Activated B cell treated with CpG ODN at 0.5 μM for 24 hours (primary cell): ENCODE data around the gene ABCG1. TPM values are rescaled to one million over a fixed set of nuclear protein-coding genes. Genes with fewer than 3 reads are reported as not detected.

Experiments used
- ATAC-seq: fragments of 200-7000 bp; cut with Tn5 transposase; one replicate; pipeline ENCODE4 v1.10.0; 2021; ENCODE audit warnings: low read depth, mild to moderate bottlenecking, moderate library complexity
- CTCF ChIA-PET: fragments of 350-600 bp; sonication (Branson Sonifier 250); formaldehyde crosslinking; loops from one replicate; lab custom pipeline; 2021; ENCODE audit warnings: antibody characterized with exemption; lab: Charles Lee
- POLR2A ChIA-PET: fragments of 350-600 bp; sonication (Branson Sonifier 250); formaldehyde crosslinking; loops from one replicate; lab custom pipeline; 2021; ENCODE audit warnings: antibody characterized with exemption; lab: Charles Lee
- DNase-seq: peaks from one replicate; pipeline ENCODE4 v3.0.0; 2022
- H3K27ac Mint-ChIP-seq: one replicate; pipeline ENCODE4 v1.8.0; 2020; ENCODE audit warnings: mixed read lengths
- H3K27me3 Mint-ChIP-seq: one replicate; pipeline ENCODE4 v1.8.0; 2021; ENCODE audit warnings: mixed read lengths
- H3K36me3 Mint-ChIP-seq: one replicate; pipeline ENCODE4 v1.8.0; 2021; ENCODE audit warnings: low read depth, mixed read lengths
- H3K4me1 Mint-ChIP-seq: one replicate; pipeline ENCODE4 v1.8.0; 2021; ENCODE audit warnings: mixed read lengths
- H3K4me3 Mint-ChIP-seq: one replicate; pipeline ENCODE4 v1.8.0; 2020; ENCODE audit warnings: mild to moderate bottlenecking, mixed read lengths
- H3K9me3 Mint-ChIP-seq: one replicate; pipeline ENCODE4 v1.8.0; 2020; ENCODE audit warnings: mixed read lengths
- CTCF ChIP-seq: fragments of 200-600 bp; IDR thresholded peaks from one replicate; pipeline ENCODE4 v1.8.0; 2022; ENCODE audit warnings: antibody characterized with exemption, mild to moderate bottlenecking
- intact Hi-C: fragments of 100-400 bp; cut with micrococcal nuclease; formaldehyde crosslinking; loops from one replicate; pipeline ENCODE4 v1.15.1; 2024
- total RNA-seq: library from RNA; stranded (reverse); gene quantifications from 2 replicates; pipeline ENCODE4 v1.2.3, GENCODE V29; 2022

Gene ABCG1
- total RNA-seq, 1 donor from 2014 or later = 3.4 TPM

DNA sequence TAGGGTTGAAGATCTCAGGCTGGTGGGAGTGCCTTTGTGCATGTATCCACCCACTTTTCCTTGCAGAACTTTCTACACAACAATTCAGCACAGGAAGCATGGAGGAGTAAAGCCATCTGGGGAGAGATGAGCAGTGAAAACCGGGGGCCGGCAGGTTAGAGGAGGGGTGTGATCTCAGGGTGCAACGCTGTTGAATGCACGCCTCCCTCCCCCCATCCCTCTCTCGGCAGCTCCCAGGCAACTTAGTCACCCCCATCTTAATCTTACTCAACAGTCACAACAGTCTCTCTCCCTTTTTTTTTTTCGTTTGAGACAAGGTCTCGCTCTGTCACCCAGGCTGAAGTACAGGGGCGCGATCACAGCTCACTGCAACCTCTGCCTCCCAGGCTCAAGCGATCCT, 16.6 kb upstream of the ABCG1 start:
- intact Hi-C loops = no loop called here
- Mint-ChIP-seq H3K4me1 (peaks cover 23% of the 10 kb centered on the region), H3K9me3 (no peaks in the 10 kb centered on the region), H3K27me3 (no peaks in the 10 kb centered on the region), H3K4me3 (no peak overlapping the region), H3K27ac (no peak overlapping the region), H3K36me3 (no peaks in the 10 kb centered on the region)
- TF ChIP-seq CTCF = no peak
- POLR2A ChIA-PET = interaction anchor here (0.7 kb wide), 1 partner anchor 14 kb away, joined by 3 read pairs; no protein-coding TSS in a partner anchor
- ATAC-seq (no peak), DNase-seq (no peak)
- CTCF ChIA-PET = no interaction called here

GRCh38 chr21:42203321-42203720, 15.6 kb upstream of the ABCG1 start:
- Mint-ChIP-seq H3K27ac (no peak overlapping the region), H3K4me3 (no peak overlapping the region), H3K4me1 (peaks cover 20% of the 10 kb centered on the region), H3K27me3 (no peaks in the 10 kb centered on the region), H3K36me3 (no peaks in the 10 kb centered on the region), H3K9me3 (no peaks in the 10 kb centered on the region)
- CTCF ChIA-PET = no interaction called here
- intact Hi-C loops = no loop called here
- DNase-seq (no peak), ATAC-seq (no peak)
- POLR2A ChIA-PET = no interaction called here
- no peak for TF ChIP-seq CTCF

DNA sequence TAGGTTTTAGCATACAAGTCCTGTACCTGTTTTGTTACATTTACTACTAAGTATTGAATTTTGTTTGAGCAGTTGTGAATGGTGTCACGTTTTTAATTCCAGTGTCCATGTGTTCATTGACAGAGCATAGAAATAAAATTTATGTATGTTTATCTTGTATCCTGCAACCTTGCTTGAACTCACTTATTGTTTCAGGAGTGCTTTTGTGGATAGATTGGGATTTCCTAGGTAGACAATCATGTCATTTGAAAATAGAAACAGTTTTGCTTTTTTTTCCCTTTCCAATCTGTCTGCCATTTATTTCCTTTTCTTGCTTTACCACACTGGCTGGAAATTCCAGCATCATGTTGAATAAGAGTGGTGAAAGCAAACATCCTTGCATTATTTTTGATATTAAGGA, 15.0 kb upstream of the ABCG1 start:
- Mint-ChIP-seq H3K4me3 (no peak overlapping the region), H3K4me1 (peaks cover 14% of the 10 kb centered on the region), H3K27me3 (no peaks in the 10 kb centered on the region), H3K27ac (no peak overlapping the region), H3K36me3 (no peaks in the 10 kb centered on the region), H3K9me3 (no peaks in the 10 kb centered on the region)
- CTCF ChIA-PET = no interaction called here
- POLR2A ChIA-PET = no interaction called here
- TF ChIP-seq CTCF = no peak
- intact Hi-C loops = no loop called here
- DNase-seq (no peak), ATAC-seq (no peak)

- TF ChIP-seq CTCF = no peak
- Mint-ChIP-seq H3K36me3 (no peaks in the 10 kb centered on the region), H3K9me3 (no peaks in the 10 kb centered on the region), H3K27ac (no peak overlapping the region), H3K4me1 (no peaks in the 10 kb centered on the region), H3K4me3 (no peak overlapping the region), H3K27me3 (no peaks in the 10 kb centered on the region)
- DNase-seq (no peak), ATAC-seq (no peak)
- ChIA-PET CTCF (no interaction called here), POLR2A (no interaction called here)
- intact Hi-C loops = no loop called here
Observed at GRCh38 chr21:42207426-42207825, 11.5 kb upstream of the ABCG1 start.

- no peak for ATAC-seq
- no peak for TF ChIP-seq CTCF
- Mint-ChIP-seq H3K27me3 (no peaks in the 10 kb centered on the region), H3K9me3 (no peaks in the 10 kb centered on the region), H3K36me3 (no peaks in the 10 kb centered on the region), H3K4me3 (no peak overlapping the region), H3K27ac (no peak overlapping the region), H3K4me1 (no peaks in the 10 kb centered on the region)
- no peak for DNase-seq
- intact Hi-C loops = no loop called here
- ChIA-PET POLR2A (no interaction called here), CTCF (no interaction called here)
Observed at GRCh38 chr21:42208036-42208435, 10.9 kb upstream of the ABCG1 start.
